ENCODE data around the gene KCNJ12.
A peak's percentile ranks its signal among the peaks of the same experiment; 100 is the strongest.
"Not testable (repeated sequence)": the region's sequence is repeated elsewhere in the genome, so short reads cannot be mapped to it uniquely, and the experiment has no call there.

Gene KCNJ12

DNA sequence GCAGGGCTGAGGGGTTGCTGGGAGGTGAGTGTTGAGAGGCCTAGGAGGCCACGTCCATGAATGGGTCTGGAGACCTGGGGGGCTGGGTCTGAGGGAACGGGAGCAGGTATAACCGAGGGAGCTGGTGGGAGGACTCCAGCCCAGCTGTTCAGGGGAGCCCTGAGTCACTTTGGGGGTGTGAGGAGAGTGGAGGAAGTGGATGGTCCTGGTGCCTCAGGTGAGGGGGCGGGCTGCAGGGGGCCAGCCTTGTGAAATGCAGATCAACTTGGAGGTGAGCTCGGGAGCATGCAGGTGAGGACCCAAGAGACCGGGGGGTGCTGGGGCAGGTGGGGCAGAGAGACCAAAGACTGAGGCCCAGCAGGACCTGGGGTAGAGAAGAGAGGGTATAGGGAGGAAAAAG lies 79.6 kb downstream of the KCNJ12 start:
- no peak for DNase-seq

GRCh38 chr17:21456449-21456848 lies 80.3 kb downstream of the KCNJ12 start:
- not testable (repeated sequence) for DNase-seq

DNA sequence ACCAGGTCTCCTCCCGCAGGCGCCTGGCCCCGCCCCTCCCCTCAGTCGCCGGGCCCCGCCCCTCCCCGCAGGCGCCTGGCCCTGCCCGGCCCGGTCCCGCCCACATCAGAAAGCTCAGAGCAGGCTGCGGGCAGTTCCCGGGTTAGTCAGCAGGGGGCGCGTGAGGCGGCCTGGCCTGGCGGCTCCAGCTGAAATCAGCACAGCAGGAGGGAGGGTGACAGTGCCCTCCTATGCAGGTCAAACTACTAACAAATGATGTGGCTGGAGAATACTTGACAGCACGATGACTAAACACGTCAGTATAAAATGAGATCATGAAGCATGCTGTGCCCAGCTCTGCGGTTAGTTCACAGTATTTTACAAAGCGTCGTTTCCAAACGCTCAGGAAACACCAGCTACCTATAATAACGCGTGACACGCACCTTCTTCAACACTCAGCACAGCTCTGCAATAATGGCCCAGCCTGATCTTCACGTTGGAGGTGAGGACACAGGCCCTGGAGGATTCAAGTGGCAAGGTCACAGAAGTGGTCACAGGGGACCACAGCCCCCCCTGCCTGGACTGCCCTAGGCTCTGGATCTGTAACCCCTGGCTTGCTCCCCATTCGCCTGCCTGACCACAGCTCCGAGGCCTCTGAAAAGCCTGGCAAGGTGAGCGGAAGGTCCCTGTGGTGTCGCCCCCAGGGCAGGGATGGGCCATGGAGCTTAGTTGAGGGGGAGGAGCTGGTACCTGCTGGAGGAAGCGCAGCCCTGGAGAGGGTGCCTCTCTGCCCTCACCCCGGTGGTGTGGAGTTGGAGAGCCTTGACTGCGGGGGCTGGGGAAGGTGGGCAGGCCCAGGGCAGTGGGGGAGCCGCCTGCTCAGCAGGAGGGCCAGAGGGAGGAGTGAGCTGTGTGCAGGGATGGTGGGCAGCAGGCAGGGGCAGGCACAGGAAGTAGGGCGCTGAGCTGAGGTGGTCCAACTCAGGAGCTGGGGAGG lies 81.2 kb downstream of the KCNJ12 start:
- DNase-seq: peak; percentile 93

- DNase-seq: no peak
Observed at GRCh38 chr17:21458054-21458453, 81.9 kb downstream of the KCNJ12 start.

GRCh38 chr17:21459536-21459935 lies 83.4 kb downstream of the KCNJ12 start:
- DNase-seq: no peak

- DNase-seq: no peak
Observed at GRCh38 chr17:21460358-21460757, 84.2 kb downstream of the KCNJ12 start.

- no peak for DNase-seq
Observed at GRCh38 chr17:21462237-21462636, 86.1 kb downstream of the KCNJ12 start.

- DNase-seq: no peak
Observed at GRCh38 chr17:21463204-21463661, 87.1 kb downstream of the KCNJ12 start.

GRCh38 chr17:21463779-21464407 lies 87.7 kb downstream of the KCNJ12 start:
- no peak for DNase-seq

DNA sequence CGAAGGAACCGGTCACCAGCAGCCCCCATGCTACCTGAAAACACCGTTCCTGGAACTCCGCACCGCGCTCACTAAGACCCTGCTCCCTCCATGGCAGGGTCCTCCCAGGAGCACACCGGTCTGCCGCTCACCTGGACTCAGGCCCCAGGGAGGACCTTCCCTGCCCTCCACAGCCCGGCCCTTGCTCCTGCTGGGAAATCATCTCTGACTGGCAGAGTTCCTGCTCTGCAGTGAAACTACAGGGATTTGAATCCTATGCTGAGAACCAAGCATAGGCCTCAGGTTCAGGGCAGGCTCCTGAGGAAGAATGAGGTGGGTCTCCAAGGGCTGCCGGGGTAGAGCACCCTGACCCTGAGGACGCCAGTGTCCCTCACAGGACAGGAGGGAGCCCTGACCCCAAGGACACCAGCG lies 88.5 kb downstream of the KCNJ12 start:
- DNase-seq: no peak

DNA sequence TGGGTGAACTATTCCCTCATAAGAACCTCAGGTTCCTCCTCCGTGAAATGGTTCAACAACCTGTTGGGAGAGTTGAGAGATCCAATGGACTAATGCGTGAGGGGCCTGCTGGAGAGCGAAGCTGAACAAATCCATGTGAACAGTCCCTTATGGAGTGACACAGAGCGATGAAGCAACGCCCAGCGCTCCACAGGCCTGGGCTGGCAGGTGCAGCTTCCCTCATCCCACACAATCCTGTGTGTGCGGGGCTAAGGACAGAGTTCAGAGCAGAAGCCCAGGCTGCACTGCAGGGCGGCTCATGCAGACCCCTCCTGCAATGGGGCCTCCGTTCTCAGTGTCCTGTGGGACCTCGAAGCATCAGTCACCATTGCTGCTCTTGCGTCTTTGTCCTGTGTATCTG lies 90.4 kb downstream of the KCNJ12 start:
- no peak for DNase-seq

DNA sequence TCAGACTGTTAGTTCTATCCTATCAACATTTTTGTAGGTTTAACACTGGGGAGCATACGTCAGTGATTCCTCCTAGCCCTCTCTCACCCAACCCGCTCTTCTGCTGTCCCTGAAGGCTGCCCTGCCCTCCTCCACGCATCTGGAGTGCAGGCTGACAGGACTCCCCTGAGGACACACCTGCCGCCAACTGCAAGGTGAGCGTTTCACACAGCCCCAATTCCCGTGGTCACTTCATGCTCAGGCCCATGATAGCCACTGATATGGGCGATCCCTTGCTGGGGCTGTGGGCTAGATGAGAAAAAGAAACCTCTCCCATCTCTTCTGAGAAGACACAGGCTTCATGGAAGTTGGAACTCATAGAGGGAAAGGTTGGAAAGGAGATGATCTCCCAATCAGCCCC lies 91.0 kb downstream of the KCNJ12 start:
- no peak for DNase-seq

- DNase-seq: no peak
Observed at GRCh38 chr17:21467739-21468490, 91.8 kb downstream of the KCNJ12 start.
